Activated CD8-positive, alpha-beta memory T cell treated with anti-CD3 and anti-CD28 coated beads for 36 hours (primary cell): ENCODE measurements around the gene TRIM5. TPM values are rescaled to one million over a fixed set of nuclear protein-coding genes. Genes with fewer than 3 reads are reported as not detected.
"Not testable (repeated sequence)": the region's sequence is repeated elsewhere in the genome, so short reads cannot be mapped to it uniquely, and the experiment has no call there.

ENCODE experiments used
- CTCF ChIA-PET: fragments of 350-600 bp; sonication (Branson Sonifier 250); formaldehyde crosslinking; loops from one replicate; lab custom pipeline; 2021; ENCODE audit warnings: antibody characterized with exemption; lab: Charles Lee
- POLR2A ChIA-PET: fragments of 350-600 bp; sonication (Branson Sonifier 250); formaldehyde crosslinking; loops from one replicate; lab custom pipeline; 2021; ENCODE audit warnings: antibody characterized with exemption; lab: Charles Lee
- total RNA-seq, 2 experiments: library from RNA; stranded (reverse); gene quantifications; one replicate each; pipeline ENCODE4 v1.2.3, GENCODE V29; 2021

TRIM5 gene, protein sequence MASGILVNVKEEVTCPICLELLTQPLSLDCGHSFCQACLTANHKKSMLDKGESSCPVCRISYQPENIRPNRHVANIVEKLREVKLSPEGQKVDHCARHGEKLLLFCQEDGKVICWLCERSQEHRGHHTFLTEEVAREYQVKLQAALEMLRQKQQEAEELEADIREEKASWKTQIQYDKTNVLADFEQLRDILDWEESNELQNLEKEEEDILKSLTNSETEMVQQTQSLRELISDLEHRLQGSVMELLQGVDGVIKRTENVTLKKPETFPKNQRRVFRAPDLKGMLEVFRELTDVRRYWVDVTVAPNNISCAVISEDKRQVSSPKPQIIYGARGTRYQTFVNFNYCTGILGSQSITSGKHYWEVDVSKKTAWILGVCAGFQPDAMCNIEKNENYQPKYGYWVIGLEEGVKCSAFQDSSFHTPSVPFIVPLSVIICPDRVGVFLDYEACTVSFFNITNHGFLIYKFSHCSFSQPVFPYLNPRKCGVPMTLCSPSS
- total RNA-seq: 1 to 10 TPM; 5.6 to 6.1 TPM

DNA sequence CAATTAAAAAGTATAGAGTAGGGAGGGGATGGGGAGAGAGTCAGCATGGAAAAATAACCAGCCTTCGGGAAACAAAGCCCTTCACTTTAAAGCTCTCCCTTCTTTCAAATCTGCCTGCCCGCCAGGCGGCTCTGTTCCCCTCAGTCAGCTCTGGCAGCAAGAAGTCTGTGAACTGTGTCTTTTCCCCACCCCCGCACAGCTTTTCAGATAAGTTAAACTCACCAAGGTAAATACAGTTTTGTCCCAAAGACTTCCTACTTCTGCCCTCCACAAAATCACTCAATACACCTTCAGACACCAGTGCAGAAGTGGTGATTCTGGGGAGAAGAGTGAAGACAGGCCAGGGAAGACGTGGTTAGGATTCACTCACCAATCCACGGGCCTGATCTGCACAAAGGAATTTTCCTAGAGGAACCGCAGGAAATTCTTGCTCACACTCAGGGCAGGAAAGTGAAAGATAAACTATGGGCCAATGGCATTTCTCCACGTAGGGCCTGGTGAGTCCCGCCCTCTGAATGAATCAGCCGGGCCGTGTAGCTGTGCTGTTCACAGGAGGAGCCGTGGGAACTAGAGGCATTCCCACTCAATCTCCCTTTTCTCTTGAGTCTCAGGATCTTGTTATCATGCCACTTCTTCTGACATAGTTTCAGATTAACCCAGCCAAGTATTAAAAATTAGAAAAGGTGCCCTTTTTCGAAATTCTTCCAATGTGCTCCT is at the start of gene TRIM5:
TRIM5 (minus strand) TSS at position 429 of the 717 bp plus-strand sequence. CDS start 4,897 bp downstream, outside the sequence.
- ChIA-PET CTCF (interaction anchor here (0.6 to 1.4 kb wide), 5 partner anchors 8 to 41 kb away, joined by 3 to 4 read pairs (median 3); no protein-coding TSS in a partner anchor), POLR2A (interaction anchor here (0.5 to 1.8 kb wide), 4 partner anchors 21 to 1469 kb away, joined by 4 to 5 read pairs (median 4); no protein-coding TSS in a partner anchor)

DNA sequence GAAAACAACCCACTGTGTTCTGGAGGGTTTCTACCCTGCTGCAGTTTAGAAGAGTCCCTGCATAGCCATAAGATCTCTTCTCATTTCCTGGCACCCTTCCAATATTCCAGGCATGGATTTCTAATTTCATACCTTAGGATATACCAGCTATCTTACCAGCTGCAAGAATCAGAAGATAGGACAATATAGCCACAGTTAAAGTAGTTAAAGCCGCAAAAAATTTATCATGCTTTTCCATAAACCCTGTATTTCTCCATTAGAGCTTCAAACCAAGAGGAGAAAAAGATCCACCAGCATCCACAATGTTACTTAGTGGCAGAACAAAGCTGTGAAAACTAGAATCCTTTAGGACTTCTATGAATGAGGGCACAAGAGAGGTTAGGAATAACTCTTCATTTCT is 42.8 kb upstream of the TRIM5 start:
- ChIA-PET CTCF (no interaction called here), POLR2A (no interaction called here)

DNA sequence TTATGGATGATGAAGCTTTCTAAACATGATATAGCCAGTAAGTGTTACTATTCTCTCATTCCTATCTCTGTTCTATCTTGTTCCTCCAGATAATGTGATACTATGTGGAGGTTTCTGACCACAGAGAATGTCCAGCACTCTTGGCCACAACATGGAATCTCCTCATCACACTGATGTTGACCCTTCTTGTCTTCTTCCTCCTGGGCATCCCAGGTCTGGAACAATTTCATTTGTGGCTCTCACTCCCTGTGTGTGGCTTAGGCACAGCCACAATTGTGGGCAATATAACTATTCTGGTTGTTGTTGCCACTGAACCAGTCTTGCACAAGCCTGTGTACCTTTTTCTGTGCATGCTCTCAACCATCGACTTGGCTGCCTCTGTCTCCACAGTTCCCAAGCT is 41.5 kb upstream of the TRIM5 start:
- ChIA-PET CTCF (interaction anchor here (1.2 kb wide), 1 partner anchor 14 kb away, joined by 3 read pairs; no protein-coding TSS in a partner anchor), POLR2A (no interaction called here)

DNA sequence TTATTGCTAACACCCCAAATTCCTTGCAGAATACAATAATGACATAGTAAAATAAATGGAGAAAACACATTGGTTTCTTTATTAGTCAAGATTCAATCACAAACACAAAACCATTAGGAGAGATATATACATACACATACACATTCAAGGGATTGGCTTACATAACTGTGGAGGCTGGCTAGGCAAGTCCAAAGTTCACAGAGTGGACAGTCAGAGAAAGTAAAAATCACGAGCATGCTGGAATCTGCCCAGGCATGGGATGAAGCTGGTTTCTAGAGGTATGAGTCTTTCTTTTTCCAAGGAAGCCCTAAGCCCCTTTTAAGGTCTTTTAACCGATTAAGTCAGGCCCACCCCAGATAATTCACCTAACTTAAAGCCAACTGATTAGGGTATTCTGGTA is 37.7 kb upstream of the TRIM5 start:
- ChIA-PET POLR2A (no interaction called here), CTCF (no interaction called here)

DNA sequence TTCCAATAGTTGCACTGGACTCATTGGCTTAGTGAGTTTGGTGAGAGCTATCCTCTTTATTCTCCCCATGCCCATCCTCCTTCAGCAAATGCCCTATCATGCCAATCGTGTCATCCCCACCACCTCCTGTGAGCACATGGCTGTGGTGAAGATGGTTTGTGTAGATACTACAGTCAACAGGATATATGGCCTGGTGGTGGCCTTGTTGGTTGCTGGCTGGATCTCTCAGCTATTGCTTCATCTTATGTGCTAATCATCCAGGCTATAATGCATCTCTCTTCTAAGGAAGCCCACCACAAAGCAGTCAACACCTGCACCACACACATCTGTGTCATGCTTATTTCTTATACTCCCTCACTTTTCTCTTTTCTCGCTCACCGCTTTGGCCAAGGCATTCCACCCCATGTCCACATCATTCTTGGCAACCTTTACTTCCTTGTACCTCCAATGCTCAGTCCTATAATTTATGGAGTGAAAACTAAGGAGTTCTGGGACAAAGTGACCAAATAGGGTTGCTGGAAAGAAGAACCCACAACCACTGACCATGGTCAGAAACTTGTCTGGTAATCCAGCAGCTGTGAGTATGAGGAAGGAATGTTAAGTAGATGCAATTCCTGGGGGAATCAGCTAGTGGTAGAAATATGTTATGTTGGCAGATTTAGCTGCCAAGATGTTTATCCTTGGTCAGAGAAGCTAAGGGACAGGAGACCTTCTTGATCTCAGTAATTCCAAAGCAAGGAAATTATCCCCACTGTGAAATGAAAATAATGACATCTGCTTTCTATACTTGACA is 35.0 kb upstream of the TRIM5 start:
- ChIA-PET CTCF (no interaction called here), POLR2A (no interaction called here)

DNA sequence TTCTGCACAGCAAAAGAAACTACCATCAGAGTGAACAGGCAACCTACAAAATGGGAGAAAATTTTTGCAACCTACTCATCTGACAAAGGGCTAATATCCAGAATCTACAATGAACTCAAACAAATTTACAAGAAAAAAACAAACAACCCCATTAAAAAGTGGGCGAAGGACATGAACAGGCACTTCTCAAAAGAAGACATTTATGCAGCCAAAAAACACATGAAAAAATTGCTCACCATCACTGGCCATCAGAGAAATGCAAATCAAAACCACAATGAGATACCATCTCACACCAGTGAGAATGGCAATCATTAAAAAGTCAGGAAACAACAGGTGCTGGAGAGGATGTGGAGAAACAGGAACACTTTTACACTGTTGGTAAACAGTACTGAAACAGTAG is 31.6 kb upstream of the TRIM5 start:
- POLR2A ChIA-PET, CTCF ChIA-PET: not testable (repeated sequence)

DNA sequence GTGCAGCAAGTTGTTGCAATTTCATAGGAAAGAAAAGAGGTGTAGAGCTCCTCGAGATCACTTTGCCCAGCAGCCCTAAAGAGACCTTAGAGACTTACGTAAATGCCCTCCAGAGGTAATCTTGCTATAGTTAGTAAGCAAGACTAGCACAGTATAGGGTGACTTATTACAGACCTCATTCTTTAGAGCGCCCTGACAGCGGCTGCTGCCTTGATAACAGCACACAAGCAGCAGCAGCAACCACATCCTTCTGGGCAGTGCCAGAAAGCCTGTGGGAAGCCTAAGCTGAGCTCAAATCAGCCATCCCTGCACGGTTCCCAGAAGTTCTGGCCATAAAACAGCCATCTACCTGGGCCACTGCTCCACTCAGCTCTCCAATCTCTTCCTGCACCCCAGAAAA is 28.8 kb upstream of the TRIM5 start:
- ChIA-PET CTCF (interaction anchor here (1.1 kb wide), 1 partner anchor 29 kb away, joined by 3 read pairs; the partner anchor contains the start of gene TRIM5), POLR2A (interaction anchor here (1.3 kb wide), 1 partner anchor 29 kb away, joined by 4 read pairs; the partner anchor contains the start of gene TRIM5)

DNA sequence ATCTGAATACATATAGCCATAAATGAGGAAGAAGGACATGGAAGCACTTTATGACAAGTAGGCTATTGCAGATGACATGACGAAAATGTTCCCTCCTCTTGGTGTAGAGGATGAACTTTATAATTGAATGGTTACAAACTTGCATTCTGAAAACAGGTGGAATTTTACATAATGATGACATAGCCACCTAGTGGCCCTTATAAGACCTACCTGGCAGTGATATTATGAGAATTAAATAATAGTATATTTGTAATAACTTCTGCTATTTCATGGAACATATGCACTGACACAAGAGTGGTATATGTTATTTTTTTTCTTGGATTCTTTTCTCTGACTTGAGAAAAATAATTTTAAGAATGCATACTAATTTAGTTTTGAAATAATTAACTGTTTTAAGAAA is 27.6 kb upstream of the TRIM5 start:
- POLR2A ChIA-PET: no interaction called here
- CTCF ChIA-PET: interaction anchor here (0.9 kb wide), 1 partner anchor 13 kb away, joined by 3 read pairs; no protein-coding TSS in a partner anchor

DNA sequence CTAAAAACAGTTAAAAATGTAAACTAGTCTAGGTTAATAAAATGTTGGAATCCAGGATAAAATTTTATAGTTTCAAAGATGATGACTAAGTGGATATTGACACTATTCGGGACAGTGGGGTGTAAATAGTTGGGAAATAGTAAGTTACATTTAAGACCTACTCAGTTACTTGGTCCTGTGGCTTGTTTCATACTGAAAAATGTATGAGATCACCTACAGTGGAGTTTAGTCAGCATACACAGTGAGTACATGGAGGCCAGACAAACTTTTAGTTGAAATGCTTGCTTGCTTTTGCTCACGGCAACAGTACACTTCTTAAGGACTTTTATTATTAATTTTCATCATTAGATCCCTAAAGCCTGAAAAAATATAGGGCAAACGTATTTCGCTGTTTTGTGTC is 20.8 kb upstream of the TRIM5 start:
- ChIA-PET POLR2A (interaction anchor here (1.6 kb wide), 1 partner anchor 21 kb away, joined by 4 read pairs; the partner anchor contains the start of gene TRIM5), CTCF (no interaction called here)

DNA sequence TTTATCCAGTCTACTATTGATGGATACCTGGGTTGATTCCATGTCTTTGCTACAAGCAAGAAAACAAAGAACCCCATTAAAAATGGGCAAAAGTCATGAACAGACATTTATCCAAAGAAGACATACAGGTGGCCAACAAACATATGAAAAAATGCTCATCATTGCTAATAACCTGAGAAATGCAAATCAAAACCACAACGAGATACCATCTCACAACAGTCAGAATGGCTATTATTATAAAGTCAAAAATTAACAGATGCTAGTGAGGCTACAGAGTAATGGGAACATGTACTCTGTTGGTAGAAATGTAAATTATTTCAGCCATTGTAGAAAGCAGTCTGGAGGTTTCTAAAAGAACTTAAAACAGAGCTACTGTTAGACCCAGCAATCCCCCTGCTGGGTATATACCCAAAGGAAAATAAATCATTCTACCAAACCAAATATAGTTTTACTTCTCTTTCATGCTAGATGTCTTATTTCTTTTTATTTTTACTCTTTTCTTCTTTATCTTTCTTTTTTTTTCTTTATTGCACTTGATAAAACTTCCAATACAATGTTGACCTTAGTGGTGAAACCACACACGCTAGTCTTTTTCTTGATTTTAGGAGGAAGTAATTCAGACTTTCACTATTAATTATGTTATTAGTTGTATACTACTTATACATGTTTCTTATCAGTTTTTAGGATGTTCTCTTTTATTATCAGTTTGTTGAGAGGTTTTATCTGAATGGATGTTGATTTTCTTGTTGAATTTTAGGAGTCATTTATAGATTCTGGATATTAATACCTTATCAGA is 19.1 kb upstream of the TRIM5 start:
- ChIA-PET POLR2A (no interaction called here), CTCF (interaction anchor here (1.1 kb wide), 1 partner anchor 13 kb away, joined by 4 read pairs; no protein-coding TSS in a partner anchor)

DNA sequence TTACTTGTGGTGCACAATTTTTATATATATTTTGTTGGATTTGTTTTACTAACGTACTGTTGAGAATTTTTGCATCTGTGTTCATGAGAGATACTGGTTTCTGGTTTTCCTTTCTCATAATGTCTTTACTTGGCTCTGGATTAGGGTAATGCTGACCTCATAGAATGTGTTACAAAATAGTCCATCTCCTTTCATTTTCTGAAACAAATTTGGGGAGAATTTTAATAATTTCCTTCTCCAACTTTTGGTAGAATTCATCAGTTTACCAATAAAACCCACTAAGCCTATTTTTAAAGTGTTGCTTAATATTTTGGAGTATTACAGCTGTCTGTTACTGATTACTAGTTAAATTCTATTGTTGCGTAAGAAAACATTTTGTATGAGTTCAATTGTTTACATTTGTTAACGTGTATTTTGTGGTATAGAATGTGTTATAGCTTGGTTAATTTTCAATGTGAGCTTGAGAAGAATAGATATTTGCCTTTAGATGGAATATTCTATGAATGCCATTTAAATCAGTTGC is 16.2 kb upstream of the TRIM5 start:
- POLR2A ChIA-PET: no interaction called here
- CTCF ChIA-PET: interaction anchor here (1.4 kb wide), 1 partner anchor 11 kb away, joined by 5 read pairs; the partner anchor contains the start of gene TRIM22

DNA sequence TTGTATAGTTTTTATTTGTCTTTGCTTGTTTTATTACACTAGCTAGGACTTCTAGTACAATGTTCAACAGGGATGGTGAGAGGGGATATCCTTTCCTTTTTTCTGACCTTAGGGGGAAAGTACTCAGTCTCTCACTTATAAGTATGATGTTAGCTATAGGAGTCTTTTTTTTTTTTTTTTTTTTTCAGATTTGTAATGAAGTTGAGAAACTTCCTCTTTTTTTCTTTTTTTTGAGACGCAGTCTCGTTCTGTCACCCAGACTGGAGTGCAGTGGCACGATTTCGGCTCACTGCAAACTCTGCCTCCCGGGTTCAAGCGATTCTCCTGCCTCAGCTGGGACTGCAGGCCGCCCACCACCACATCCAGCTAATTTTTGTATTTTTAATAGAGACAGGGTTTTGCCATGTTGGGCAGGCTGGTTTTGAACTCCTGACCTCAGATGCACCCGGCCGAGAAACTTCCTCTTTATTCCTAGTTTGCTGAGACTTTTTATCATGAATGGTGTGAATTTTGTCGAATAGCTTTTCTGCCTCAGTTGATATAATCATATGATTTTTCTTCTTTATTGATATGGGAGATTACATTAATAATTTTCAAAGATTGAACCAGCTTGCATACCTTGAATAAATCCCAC is 15.7 kb upstream of the TRIM5 start:
- POLR2A ChIA-PET: no interaction called here

DNA sequence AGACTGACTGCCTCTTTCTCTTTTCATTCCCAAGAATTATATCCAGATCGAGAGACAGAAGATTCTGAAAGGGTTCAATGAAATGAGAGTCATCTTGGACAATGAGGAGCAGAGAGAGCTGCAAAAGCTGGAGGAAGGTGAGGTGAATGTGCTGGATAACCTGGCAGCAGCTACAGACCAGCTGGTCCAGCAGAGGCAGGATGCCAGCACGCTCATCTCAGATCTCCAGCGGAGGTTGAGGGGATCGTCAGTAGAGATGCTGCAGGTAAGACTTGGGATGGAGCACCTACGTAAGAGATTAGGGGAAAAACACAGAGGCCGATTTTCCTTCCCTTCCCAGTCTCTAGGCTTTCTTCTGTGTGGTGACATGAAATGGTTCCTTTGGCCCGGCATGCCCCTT is 13.4 kb upstream of the TRIM5 start:
- POLR2A ChIA-PET: no interaction called here
- CTCF ChIA-PET: no interaction called here

More for the DNA sequence above, 15.7 kb upstream of the TRIM5 start:
- CTCF ChIA-PET: interaction anchor here (0.6 to 1.4 kb wide), 2 partner anchors 10 to 11 kb away, joined by 3 to 5 read pairs; partner anchors contain the start of gene TRIM22

DNA sequence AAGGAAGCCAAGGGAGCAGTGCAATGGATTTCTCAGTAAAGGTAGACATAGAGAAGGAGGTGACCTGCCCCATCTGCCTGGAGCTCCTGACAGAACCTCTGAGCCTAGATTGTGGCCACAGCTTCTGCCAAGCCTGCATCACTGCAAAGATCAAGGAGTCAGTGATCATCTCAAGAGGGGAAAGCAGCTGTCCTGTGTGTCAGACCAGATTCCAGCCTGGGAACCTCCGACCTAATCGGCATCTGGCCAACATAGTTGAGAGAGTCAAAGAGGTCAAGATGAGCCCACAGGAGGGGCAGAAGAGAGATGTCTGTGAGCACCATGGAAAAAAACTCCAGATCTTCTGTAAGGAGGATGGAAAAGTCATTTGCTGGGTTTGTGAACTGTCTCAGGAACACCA is 11.3 kb upstream of the TRIM5 start:
- POLR2A ChIA-PET: no interaction called here
- CTCF ChIA-PET: no interaction called here

DNA sequence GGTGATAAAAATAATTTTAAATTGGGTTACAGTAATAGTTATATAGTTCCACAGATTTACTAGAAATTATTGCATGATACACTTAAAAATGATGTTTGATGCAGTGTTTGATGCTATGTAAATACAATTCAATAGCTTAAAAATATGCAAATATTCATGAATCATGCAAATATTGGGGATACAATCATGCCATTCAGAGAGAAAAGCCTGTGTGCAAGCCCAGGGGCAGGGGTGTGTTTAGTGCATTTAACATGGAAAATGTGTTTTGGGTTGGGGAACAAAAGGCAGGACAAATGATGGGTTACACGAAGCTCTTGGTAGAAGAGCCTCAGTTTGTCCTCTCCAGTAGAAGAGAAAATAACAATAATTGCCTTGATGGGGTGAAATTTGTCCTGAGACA is 10.7 kb upstream of the TRIM5 start:
- POLR2A ChIA-PET: no interaction called here
- CTCF ChIA-PET: no interaction called here

DNA sequence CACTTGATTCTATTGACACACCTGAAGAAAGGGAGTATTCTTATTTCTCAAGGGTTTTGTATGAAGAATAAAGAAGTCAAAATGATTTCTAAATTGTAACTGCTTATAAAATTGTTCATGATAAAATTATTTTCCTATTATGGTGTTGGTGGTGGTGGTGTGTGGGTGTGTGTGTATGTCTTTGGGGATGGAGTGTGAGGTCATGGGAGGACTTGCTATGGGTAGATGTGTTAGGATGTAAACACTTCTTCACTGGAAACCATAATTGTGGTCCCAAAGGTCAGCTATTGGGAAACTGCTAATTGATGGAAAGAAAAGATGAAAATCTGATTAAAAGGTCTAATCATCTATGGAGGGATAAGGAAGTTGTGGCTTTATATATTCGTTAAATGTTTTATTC is 9.8 kb upstream of the TRIM5 start:
- ChIA-PET CTCF (no interaction called here), POLR2A (no interaction called here)

DNA sequence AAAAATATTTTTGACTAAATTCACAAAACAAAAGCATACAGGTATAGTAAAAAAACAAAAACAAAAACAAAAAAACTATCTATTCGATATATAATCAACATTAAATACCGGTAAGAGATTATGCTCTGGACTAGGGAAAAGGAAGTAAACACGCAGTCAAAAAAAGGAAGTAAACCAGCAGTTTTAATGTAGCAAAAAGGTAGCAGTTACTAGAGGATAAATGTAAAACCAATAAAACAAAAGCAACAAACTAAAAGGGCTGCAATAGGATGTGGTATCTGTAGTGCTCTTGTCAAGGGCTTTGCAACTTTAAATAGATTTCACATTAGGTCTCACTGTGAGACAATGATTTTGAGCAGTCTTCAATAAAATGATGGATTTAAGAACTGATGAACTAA is 7.1 kb upstream of the TRIM5 start:
- ChIA-PET POLR2A (no interaction called here), CTCF (no interaction called here)
